Fibroblast of lung (primary cell): ENCODE results near the gene TAB2. TPM values are rescaled to one million over a fixed set of nuclear protein-coding genes. Genes with fewer than 3 reads are reported as not detected.

Source experiments
- DNase-seq, 2 donors: peaks; one replicate each; pipeline versions ENCODE4 v3.0.0 to v3.0.0-alpha.2; 2010; ENCODE audit warnings: low read depth in 2 of 2
- H2AFZ ChIP-seq: 2 replicates; pipeline ENCODE4 v1.5.1; 2012; ENCODE audit warnings: low read length, control low read depth, inconsistent platforms
- H3K27ac ChIP-seq: 2 replicates; pipeline ENCODE4 v1.5.1; 2011; ENCODE audit warnings: low read length, control low read depth; ENCODE audit not compliant: insufficient read depth
- H3K27me3 ChIP-seq: 2 replicates; pipeline ENCODE4 v1.5.1; 2011; ENCODE audit warnings: mild to moderate bottlenecking, low read length; ENCODE audit not compliant: control insufficient read depth, insufficient read depth
- H3K36me3 ChIP-seq: 2 replicates; pipeline ENCODE4 v1.5.1; 2011; ENCODE audit warnings: low read length; ENCODE audit not compliant: control insufficient read depth, insufficient read depth
- H3K4me1 ChIP-seq: 2 replicates; pipeline ENCODE4 v1.5.1; 2011; ENCODE audit warnings: low read length; ENCODE audit not compliant: control insufficient read depth, insufficient read depth; ENCODE audit errors: extremely low read depth
- H3K4me2 ChIP-seq: 2 replicates; pipeline ENCODE4 v1.5.1; 2011; ENCODE audit warnings: low read length, control low read depth; ENCODE audit not compliant: insufficient read depth; ENCODE audit errors: extremely low read depth
- H3K4me3 ChIP-seq, 4 experiments: fragments of 200-600 bp in 1 of 4; sonication (generic) in 1 of 4; replicated peaks in 1 of 4; 2 replicates each; pipeline ENCODE4 v1.5.1; 2011 to 2016; ENCODE audit warnings: low read length in 4 of 4, low read depth in 3 of 4, mild to moderate bottlenecking in 3 of 4, control low read depth in 2 of 4, inconsistent platforms in 1 of 4, mixed read lengths in 1 of 4; ENCODE audit not compliant: insufficient read depth in 1 of 4; ENCODE audit errors: control extremely low read depth in 1 of 4
- H3K79me2 ChIP-seq: 2 replicates; pipeline ENCODE4 v1.5.1; 2012; ENCODE audit warnings: mild to moderate bottlenecking, low read length, inconsistent platforms; ENCODE audit not compliant: control insufficient read depth, insufficient read depth
- H3K9ac ChIP-seq: 2 replicates; pipeline ENCODE4 v1.5.1; 2011; ENCODE audit warnings: mild to moderate bottlenecking, low read length, control low read depth; ENCODE audit not compliant: insufficient read depth
- H3K9me3 ChIP-seq: 2 replicates; pipeline ENCODE4 v1.5.1; 2012; ENCODE audit warnings: low read depth, low read length; ENCODE audit not compliant: control insufficient read depth, insufficient read depth
- H4K20me1 ChIP-seq: 2 replicates; pipeline ENCODE4 v1.5.1; 2011; ENCODE audit warnings: low read length; ENCODE audit not compliant: control insufficient read depth, insufficient read depth; ENCODE audit errors: extremely low read depth
- CTCF ChIP-seq, 2 donors: IDR thresholded peaks in 1 of 2; conservative IDR thresholded peaks in 1 of 2; 1 replicate in 1 of 2; 2 replicates in 1 of 2; pipeline ENCODE4 v1.5.1; 2011 to 2012; ENCODE audit warnings: low read length in 2 of 2, control low read depth in 1 of 2, inconsistent platforms in 1 of 2, low read depth in 1 of 2, mild to moderate bottlenecking in 1 of 2
- EZH2 ChIP-seq: IDR thresholded peaks from 2 replicates; pipeline ENCODE4 v1.5.1; 2012; ENCODE audit warnings: low read length, control low read depth, mild to moderate bottlenecking; ENCODE audit errors: missing control alignments
- polyA plus RNA-seq, 2 donors: library from polyadenylated mRNA; depleted of rRNA in 1 of 2; stranded (reverse) in 1 of 2; unstranded in 1 of 2; fragments of >200 nt; gene quantifications; 2 replicates each; pipeline ENCODE4 v1.2.1, GENCODE V29; 2011 to 2012; ENCODE audit warnings: missing spikeins in 1 of 2
- total RNA-seq: library from RNA; depleted of rRNA; stranded (reverse); fragments of >200 nt; gene quantifications from 2 replicates; pipeline ENCODE4 v1.2.1, GENCODE V29; 2014

The TAB2 gene
- total and polyA plus RNA-seq, 2 donors (not counting 1 experiment from before 2014, with no cell fraction given) = 27.2 to 49.7 TPM

- no peaks in the 10 kb centered on the region for H3K4me1 ChIP-seq
- H2AFZ ChIP-seq = no peak overlapping the region
- H3K9me3 ChIP-seq = no peaks in the 10 kb centered on the region
- no peaks in the 10 kb centered on the region for H3K27me3 ChIP-seq
- TF ChIP-seq CTCF (conservative IDR thresholded peaks at IDR 0.05 in 1 of 2, IDR thresholded peaks at IDR 0.05 in 1 of 2; ENCODE audit: low read depth in 1 of 2, low read length in 2 of 2) = no peak
- TF ChIP-seq EZH2 = no peak
- no peak overlapping the region for H3K9ac ChIP-seq
- H3K4me2 ChIP-seq = no peak overlapping the region
- DNase-seq = no peak
- H4K20me1 ChIP-seq = no peaks in the 10 kb centered on the region
- no peaks in the 10 kb centered on the region for H3K36me3 ChIP-seq
- H3K79me2 ChIP-seq = peaks cover 47% of the 10 kb centered on the region
- H3K27ac ChIP-seq = no peak overlapping the region
- H3K4me3 ChIP-seq = no peak overlapping the region
These were observed 41.9 kb downstream of the TAB2 start for GRCh38 chr6:149359440-149359839.

- H4K20me1 ChIP-seq = no peaks in the 10 kb centered on the region
- H3K36me3 ChIP-seq = no peaks in the 10 kb centered on the region
- no peak overlapping the region for H3K9ac ChIP-seq
- peaks cover 46% of the 10 kb centered on the region for H3K79me2 ChIP-seq
- TF ChIP-seq CTCF (conservative IDR thresholded peaks at IDR 0.05 in 1 of 2, IDR thresholded peaks at IDR 0.05 in 1 of 2; ENCODE audit: low read depth in 1 of 2, low read length in 2 of 2) = no peak
- TF ChIP-seq EZH2 = no peak
- H3K9me3 ChIP-seq = no peaks in the 10 kb centered on the region
- H3K27ac ChIP-seq = no peak overlapping the region
- DNase-seq = no peak
- no peaks in the 10 kb centered on the region for H3K4me1 ChIP-seq
- no peak overlapping the region for H3K4me2 ChIP-seq
- no peaks in the 10 kb centered on the region for H3K27me3 ChIP-seq
- no peak overlapping the region for H3K4me3 ChIP-seq
- no peak overlapping the region for H2AFZ ChIP-seq
These were observed 43.0 kb downstream of the TAB2 start for GRCh38 chr6:149360536-149360935.

- no peak for DNase-seq
- Histone ChIP-seq H3K27me3 (no peaks in the 10 kb centered on the region), H3K4me2 (no peak overlapping the region), H3K9me3 (no peaks in the 10 kb centered on the region), H3K4me3 (no peak overlapping the region), H3K79me2 (peaks cover 50% of the 10 kb centered on the region), H3K27ac (no peak overlapping the region), H2AFZ (no peak overlapping the region), H3K36me3 (no peaks in the 10 kb centered on the region), H3K4me1 (no peaks in the 10 kb centered on the region), H3K9ac (no peak overlapping the region), H4K20me1 (no peaks in the 10 kb centered on the region)
- no peak for TF ChIP-seq EZH2
- TF ChIP-seq CTCF (conservative IDR thresholded peaks at IDR 0.05 in 1 of 2, IDR thresholded peaks at IDR 0.05 in 1 of 2; ENCODE audit: low read depth in 1 of 2, low read length in 2 of 2) = no peak
These were observed 44.8 kb downstream of the TAB2 start for GRCh38 chr6:149362289-149362688.
